ENCODE results near the gene NCOR2.

DNA sequence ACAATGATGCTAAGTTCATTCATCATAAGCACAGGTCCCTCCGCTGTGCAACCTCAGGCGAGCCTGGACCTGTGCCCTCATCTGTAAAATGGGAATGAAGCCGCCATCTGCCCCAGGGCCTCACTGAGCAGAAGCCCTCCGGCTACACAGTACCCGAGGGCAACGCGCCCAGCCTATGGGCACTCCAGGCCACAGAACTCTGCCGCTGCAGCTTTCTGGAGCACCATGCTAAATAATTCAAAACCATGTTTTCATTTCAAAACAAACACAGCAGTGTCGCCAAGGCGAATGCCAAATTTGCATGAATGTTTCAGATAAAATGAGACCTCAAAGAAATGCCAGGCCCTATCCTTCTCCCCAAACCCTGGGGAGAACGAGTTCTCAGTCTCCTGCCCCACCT is 4.0 kb downstream of the NCOR2 start:
- no peak for TF ChIP-seq CTCF (conservative IDR thresholded peaks at IDR 0.05 in 1 of 2, IDR thresholded peaks at IDR 0.05 in 1 of 2; ENCODE audit: extremely low read depth in 1 of 2, insufficient read depth in 1 of 2, low read depth in 1 of 2, low read length in 2 of 2)
- TF ChIP-seq EZH2 (IDR thresholded peaks at IDR 0.05; ENCODE audit: borderline replicate concordance, low read length), result no peak

Measured in mammary epithelial cell (primary cell).